Endodermal cell (in vitro differentiated cells): Measurements from ENCODE around the gene RPL29. TPM values are rescaled to one million over a fixed set of nuclear protein-coding genes. Genes with fewer than 3 reads are reported as not detected.
"Not testable (repeated sequence)": the region's sequence is repeated elsewhere in the genome, so short reads cannot be mapped to it uniquely, and the experiment has no call there.

Source experiments
- DNase-seq: peaks from one replicate; pipeline ENCODE4 v3.0.0-alpha.2; 2017
- H3K27ac ChIP-seq: 2 replicates; pipeline ENCODE4 v1.5.1; 2013; ENCODE audit warnings: mild to moderate bottlenecking, low read depth, low read length, moderate library complexity
- H3K27me3 ChIP-seq: 2 replicates; pipeline ENCODE4 v1.6.1; 2013; ENCODE audit warnings: mild to moderate bottlenecking, low read length, moderate library complexity; ENCODE audit not compliant: insufficient read depth, control insufficient read depth, poor library complexity, severe bottlenecking
- H3K36me3 ChIP-seq: 2 replicates; pipeline ENCODE4 v1.7.0; 2013; ENCODE audit warnings: mild to moderate bottlenecking, low read length, moderate library complexity; ENCODE audit not compliant: control insufficient read depth, insufficient read depth
- H3K4me1 ChIP-seq: one replicate; pipeline ENCODE4 v1.7.0; 2013; ENCODE audit warnings: low read length; ENCODE audit not compliant: control insufficient read depth, insufficient read depth
- H3K4me3 ChIP-seq: 2 replicates; pipeline ENCODE4 v1.5.1; 2013; ENCODE audit warnings: mild to moderate bottlenecking, low read length, moderate library complexity
- H3K9ac ChIP-seq: 2 replicates; pipeline ENCODE4 v1.6.1; 2013; ENCODE audit warnings: mild to moderate bottlenecking, low read length, moderate library complexity; ENCODE audit not compliant: poor library complexity, severe bottlenecking; ENCODE audit errors: extremely low read depth
- H3K9me3 ChIP-seq: 2 replicates; pipeline ENCODE4 v1.6.1; 2013; ENCODE audit warnings: mild to moderate bottlenecking, low read length, moderate library complexity; ENCODE audit not compliant: control insufficient read depth
- H3K27ac Mint-ChIP-seq: 2 replicates; pipeline ENCODE4 v1.8.0; 2020; ENCODE audit warnings: mixed read lengths
- H3K27me3 Mint-ChIP-seq: 2 replicates; pipeline ENCODE4 v1.8.0; 2021; ENCODE audit warnings: mild to moderate bottlenecking, mixed read lengths; ENCODE audit not compliant: insufficient read depth
- H3K36me3 Mint-ChIP-seq: 2 replicates; pipeline ENCODE4 v1.8.0; 2020; ENCODE audit warnings: low read depth, mixed read lengths
- H3K4me1 Mint-ChIP-seq: 2 replicates; pipeline ENCODE4 v1.8.0; 2020; ENCODE audit warnings: mixed read lengths
- H3K4me3 Mint-ChIP-seq: 2 replicates; pipeline ENCODE4 v1.8.0; 2020; ENCODE audit warnings: mild to moderate bottlenecking, moderate library complexity, mixed read lengths
- H3K9me3 Mint-ChIP-seq: 2 replicates; pipeline ENCODE4 v1.8.0; 2020; ENCODE audit warnings: mild to moderate bottlenecking, mixed read lengths
- CTCF ChIP-seq: fragments of 200-600 bp; sonication (generic); conservative IDR thresholded peaks from 2 replicates; pipeline ENCODE4 v1.5.0; 2021; ENCODE audit warnings: antibody characterized with exemption, mild to moderate bottlenecking
- WGBS, 2 experiments: methylation state at CpG; one replicate each; pipeline versions ENCODE4 v1.1.5 to v1.1.7; 2013; ENCODE audit warnings: missing lambda C conversion rate in 2 of 2, mixed read lengths in 1 of 2; ENCODE audit not compliant: insufficient coverage in 1 of 2, insufficient read length in 1 of 2; 5-methylcytosine and 5-hydroxymethylcytosine counted together
- total RNA-seq, 2 donors: library from RNA; stranded (reverse); fragmentation: NEBNext Ultra II Directional in 1 of 2; extraction: Animal tissue kit (Norgen Biotek cat#: 25700) in 1 of 2; gene quantifications; 2 replicates in 1 of 2; 3 replicates in 1 of 2; pipeline ENCODE4 v1.2.1, GENCODE V29; 2021

Gene RPL29
- total RNA-seq, 2 donors from 2014 or later: 1,325 to 1,600 TPM

- no peaks in the 10 kb centered on the region for H3K27me3 Mint-ChIP-seq
- no peak overlapping the region for H3K9ac ChIP-seq
- no peak overlapping the region for H3K27ac ChIP-seq
- TF ChIP-seq CTCF: no peak
- H3K27me3 ChIP-seq: no peaks in the 10 kb centered on the region
- no peak overlapping the region for H3K4me3 ChIP-seq
- H3K9me3 Mint-ChIP-seq: no peaks in the 10 kb centered on the region
- no peak for DNase-seq
- H3K4me3 Mint-ChIP-seq: no peak overlapping the region
- no peaks in the 10 kb centered on the region for H3K9me3 ChIP-seq
- H3K4me1 Mint-ChIP-seq: no peaks in the 10 kb centered on the region
- no peaks in the 10 kb centered on the region for H3K4me1 ChIP-seq
- H3K36me3 Mint-ChIP-seq: no peaks in the 10 kb centered on the region
- WGBS, 2 experiments: 88 to 100% methylated on average over 2 to 3 of the region's 3 CpGs
- no peak overlapping the region for H3K27ac Mint-ChIP-seq
- H3K36me3 ChIP-seq: no peaks in the 10 kb centered on the region
These were observed 39.0 kb upstream of the RPL29 start for GRCh38 chr3:52034651-52035050.

GRCh38 chr3:52034212-52034611 lies 38.5 kb upstream of the RPL29 start:
- Histone ChIP-seq H3K27me3 (no peaks in the 10 kb centered on the region), H3K27ac (no peak overlapping the region), H3K9ac (no peak overlapping the region), H3K4me1 (no peaks in the 10 kb centered on the region), H3K9me3 (no peaks in the 10 kb centered on the region), H3K4me3 (no peak overlapping the region), H3K36me3 (no peaks in the 10 kb centered on the region)
- no peaks in the 10 kb centered on the region for H3K4me1 Mint-ChIP-seq
- H3K9me3 Mint-ChIP-seq: no peaks in the 10 kb centered on the region
- H3K4me3 Mint-ChIP-seq: no peak overlapping the region
- no peaks in the 10 kb centered on the region for H3K27me3 Mint-ChIP-seq
- no peak for TF ChIP-seq CTCF
- DNase-seq: no peak
- no peak overlapping the region for H3K27ac Mint-ChIP-seq
- WGBS, 2 experiments: 89 to 96% methylated on average over 2 to 5 of the region's 5 CpGs
- no peaks in the 10 kb centered on the region for H3K36me3 Mint-ChIP-seq

- not testable (repeated sequence) for H3K4me3 Mint-ChIP-seq, H3K36me3 Mint-ChIP-seq, H3K36me3 ChIP-seq, H3K9ac ChIP-seq, H3K27me3 ChIP-seq, DNase-seq, H3K27ac ChIP-seq, H3K27me3 Mint-ChIP-seq, H3K4me1 Mint-ChIP-seq, H3K27ac Mint-ChIP-seq, H3K9me3 Mint-ChIP-seq, H3K4me3 ChIP-seq, H3K9me3 ChIP-seq, H3K4me1 ChIP-seq
- WGBS, 2 experiments: 92 to 100% methylated on average over 6 of the region's 6 CpGs
These were observed 38.1 kb upstream of the RPL29 start for GRCh38 chr3:52033748-52034147.

GRCh38 chr3:52032702-52033408 lies 37.2 kb upstream of the RPL29 start:
- no peak overlapping the region for H3K27ac Mint-ChIP-seq
- H3K4me1 ChIP-seq: no peaks in the 10 kb centered on the region
- no peak overlapping the region for H3K9ac ChIP-seq
- H3K27me3 ChIP-seq: no peaks in the 10 kb centered on the region
- peak overlapping the region; percentile 63 for H3K27ac ChIP-seq
- H3K4me1 Mint-ChIP-seq: no peaks in the 10 kb centered on the region
- no peak overlapping the region for H3K4me3 Mint-ChIP-seq
- no peak overlapping the region for H3K4me3 ChIP-seq
- no peaks in the 10 kb centered on the region for H3K27me3 Mint-ChIP-seq
- H3K36me3 ChIP-seq: no peaks in the 10 kb centered on the region
- TF ChIP-seq CTCF: peak; percentile 3
- H3K36me3 Mint-ChIP-seq: no peaks in the 10 kb centered on the region
- WGBS, 2 experiments: 88 to 89% methylated on average over 10 to 11 of the region's 11 CpGs
- H3K9me3 ChIP-seq: no peaks in the 10 kb centered on the region
- H3K9me3 Mint-ChIP-seq: no peaks in the 10 kb centered on the region
- DNase-seq: no peak
